K562 (cell line): ENCODE data around the gene INCA1. TPM values are rescaled to one million over a fixed set of nuclear protein-coding genes. Genes with fewer than 3 reads are reported as not detected.

Experiments used
- ATAC-seq: fragments of 200-7000 bp; cut with Tn5 transposase; 3 replicates; pipeline ENCODE4 v1.9.1; 2020; ENCODE audit warnings: moderate library complexity
- BruUV-seq: library from RNA; stranded (reverse); fragments of 400-500 nt; replicated peaks from 2 replicates; lab custom pipeline; 2021; lab: Mats Ljungman, UMichigan
- CTCF ChIA-PET: fragments of 300-600 bp; formaldehyde crosslinking; extraction: SDS; loops from one replicate; lab custom pipeline; 2021; ENCODE audit warnings: low intra/inter-chr PET ratio; lab: Yijun Ruan, JAX
- POLR2A ChIA-PET: fragments of 300-600, 350-650 bp; sonication (Branson Sonifier 250); formaldehyde crosslinking; extraction: SDS; loops from one replicate; lab custom pipeline; 2021; ENCODE audit warnings: antibody characterized with exemption, inconsistent platforms; lab: Yijun Ruan, JAX
- DNase-seq, 4 experiments: peaks; one replicate each; pipeline versions ENCODE4 v3.0.0 to v3.0.0-alpha.2; 2011 to 2018; ENCODE audit warnings: low spot score in 3 of 4, mixed read lengths in 3 of 4; ENCODE audit errors: extremely low read depth in 1 of 4
- FAIRE-seq: peaks from 2 replicates; lab custom pipeline; 2011; peaks lifted over from hg19 to GRCh38; lab: Jason Lieb, UNC
- H2AFZ ChIP-seq: 2 replicates; pipeline ENCODE4 v1.6.0; 2011; ENCODE audit warnings: low read depth, low read length, control low read depth, inconsistent platforms
- H3K27ac ChIP-seq: fragments of 200-600 bp; 3 replicates; pipeline ENCODE4 v1.8.0; 2011; ENCODE audit warnings: low read depth, mild to moderate bottlenecking, control low read depth, inconsistent platforms, low read length, moderate library complexity, mixed read lengths; ENCODE audit errors: extremely low read depth
- H3K27me3 ChIP-seq, 2 experiments: fragments of 300-600 bp in 1 of 2; 2 replicates in 1 of 2; 3 replicates in 1 of 2; pipeline versions ENCODE4 v1.6.0 to v1.8.0; 2011; ENCODE audit warnings: inconsistent platforms in 2 of 2, low read length in 2 of 2, mild to moderate bottlenecking in 1 of 2, mixed read lengths in 1 of 2, moderate library complexity in 1 of 2; ENCODE audit not compliant: control insufficient read depth in 2 of 2, insufficient read depth in 2 of 2
- H3K36me3 ChIP-seq: fragments of 300-600 bp; 3 replicates; pipeline ENCODE4 v1.8.0; 2011; ENCODE audit warnings: mild to moderate bottlenecking, low read length, inconsistent platforms; ENCODE audit not compliant: control insufficient read depth, insufficient read depth
- H3K4me1 ChIP-seq, 2 experiments: fragments of 200-600 bp in 1 of 2; replicated peaks in 1 of 2; 2 replicates in 1 of 2; 3 replicates in 1 of 2; pipeline versions ENCODE4 v1.5.1 to v1.8.0; 2011; ENCODE audit warnings: inconsistent platforms in 2 of 2, low read length in 2 of 2, mild to moderate bottlenecking in 1 of 2, mixed read lengths in 1 of 2, moderate library complexity in 1 of 2; ENCODE audit not compliant: control insufficient read depth in 2 of 2, insufficient read depth in 2 of 2
- H3K4me2 ChIP-seq: 2 replicates; pipeline ENCODE4 v1.6.1; 2011; ENCODE audit warnings: low read length, control low read depth, inconsistent platforms, mixed read lengths; ENCODE audit not compliant: insufficient read depth
- H3K4me3 ChIP-seq: fragments of 200-600 bp; sonication (generic), shearing (Covaris generic); 2 replicates; pipeline ENCODE4 v1.5.1; 2016; ENCODE audit warnings: control low read depth, inconsistent platforms
- H3K79me2 ChIP-seq: fragments of 200-600 bp; 3 replicates; pipeline ENCODE4 v1.8.0; 2011; ENCODE audit warnings: low read length, inconsistent platforms; ENCODE audit not compliant: control insufficient read depth, insufficient read depth
- H3K9ac ChIP-seq, 2 experiments: 2 replicates each; pipeline versions ENCODE4 v1.6.0 to v1.6.1; 2011; ENCODE audit warnings: low read depth in 2 of 2, low read length in 2 of 2, control low read depth in 1 of 2, inconsistent platforms in 1 of 2, mild to moderate bottlenecking in 1 of 2, mixed read lengths in 1 of 2; ENCODE audit not compliant: insufficient read depth in 1 of 2
- H3K9me1 ChIP-seq: one replicate; pipeline ENCODE4 v1.6.0; 2011; ENCODE audit warnings: inconsistent platforms, mild to moderate bottlenecking, low read length, moderate library complexity; ENCODE audit not compliant: control insufficient read depth, insufficient read depth
- H3K9me3 ChIP-seq: replicated peaks from 2 replicates; pipeline ENCODE4 v1.5.1; 2011; ENCODE audit warnings: low read depth, low read length, inconsistent platforms; ENCODE audit not compliant: control insufficient read depth, insufficient read depth
- H4K20me1 ChIP-seq: replicated peaks from 2 replicates; pipeline ENCODE4 v1.6.1; 2011; ENCODE audit warnings: low read length, inconsistent platforms, mixed read lengths; ENCODE audit not compliant: control insufficient read depth, insufficient read depth
- ADNP ChIP-seq: fragments of 200-800 bp; sonication (Bioruptor generic); IDR thresholded peaks from 2 replicates; pipeline ENCODE4 v1.6.1; 2016; ENCODE audit warnings: missing genetic modification characterization, missing compliant biosample characterization
- CREB3L1 ChIP-seq: fragments of 450-650 bp; IDR thresholded peaks from 2 replicates; pipeline ENCODE4 v1.6.1; 2014; ENCODE audit warnings: low read depth, mild to moderate bottlenecking, moderate library complexity, borderline replicate concordance
- REST ChIP-seq, 2 experiments: fragments of 450-650 bp; formaldehyde crosslinking in 1 of 2; IDR thresholded peaks; 2 replicates each; pipeline versions ENCODE4 v1.4.0 to v1.6.1; 2014 to 2020; ENCODE audit warnings: mild to moderate bottlenecking in 2 of 2, borderline replicate concordance in 1 of 2, low read depth in 1 of 2
- THRA ChIP-seq: fragments of 450-650 bp; IDR thresholded peaks from 2 replicates; pipeline ENCODE4 v1.6.1; 2017; ENCODE audit warnings: mild to moderate bottlenecking, moderate library complexity
- ZBTB26 ChIP-seq: fragments of 450-650 bp; formaldehyde crosslinking; IDR thresholded peaks from 2 replicates; pipeline ENCODE4 v1.4.0; 2022; ENCODE audit warnings: missing genetic modification characterization
- ZNF780A ChIP-seq: fragments of 250-450 bp; sonication (Bioruptor Pico); IDR thresholded peaks from 2 replicates; pipeline ENCODE4 v1.5.0; 2021; ENCODE audit warnings: mild to moderate bottlenecking
- WGBS: fragments of 100-300 bp; shearing (Covaris generic); methylation state at CpG from one replicate; pipeline ENCODE4 v1.1.6; 2016; ENCODE audit warnings: low coverage, mixed read lengths; ENCODE audit not compliant: insufficient coverage; ENCODE audit errors: missing lambda C conversion rate; 5-methylcytosine and 5-hydroxymethylcytosine counted together
- in situ Hi-C: fragments of 300-500 bp; cut with MboI; formaldehyde crosslinking; loops from 4 replicates; pipeline ENCODE4 v1.15.0; 2018; ENCODE audit warnings: inconsistent platforms, mixed read lengths
- intact Hi-C: fragments of 100-400 bp; cut with micrococcal nuclease; formaldehyde crosslinking; loops from 2 replicates; pipeline ENCODE4 v1.14.2; 2022
- polyA plus RNA-seq, 8 experiments: library from polyadenylated mRNA; depleted of rRNA in 4 of 8; stranded (reverse) in 5 of 8; unstranded in 3 of 8; fragments of >200 nt; fragmentation: Nextera tagmentation in 2 of 8; fragmentation: Illumina TruSeq in 1 of 8; extraction: Ambion mirVana in 2 of 8; extraction: Trizol in 1 of 8; gene quantifications; 2 replicates each; pipeline versions ENCODE4 v1.2.1 to v1.2.3, GENCODE V29; 2011 to 2014; ENCODE audit warnings: inconsistent platforms in 1 of 8, missing spikeins in 1 of 8
- total RNA-seq, 7 experiments: library from RNA; depleted of rRNA in 6 of 7; stranded (reverse); fragments of >200 nt in 6 of 7; fragmentation: Illumina TruSeq in 2 of 7; extraction: Trizol in 2 of 7; gene quantifications; 2 replicates each; pipeline versions ENCODE4 v1.2.1 to v1.2.3, GENCODE V29; 2011 to 2021; ENCODE audit warnings: low replicate concordance in 1 of 7

INCA1 gene
- total and polyA plus RNA-seq, 9 of the 15 experiments (the other 6 are each of a cell fraction or from before 2014, with no cell fraction given) = 0.08 to 0.50 (median 0.13) TPM; not detected in 4

- Histone ChIP-seq H3K4me2 (no peak overlapping the region), H3K27ac (no peak overlapping the region), H4K20me1 (no peaks in the 10 kb centered on the region), H3K36me3 (peaks cover 28% of the 10 kb centered on the region; the same call in 2 of the 3 replicates), H3K9me3 (no peaks in the 10 kb centered on the region), H3K79me2 (no peaks in the 10 kb centered on the region), H3K9me1 (no peaks in the 10 kb centered on the region), H2AFZ (no peak overlapping the region), H3K27me3 (no peaks in the 10 kb centered on the region), H3K4me3 (no peak overlapping the region), H3K9ac (no peak overlapping the region), H3K4me1 (peaks cover 0 to 5% of the 10 kb centered on the region in 2 experiments; a peak in 1 of 5 replicates)
- in situ Hi-C loops = no loop called here
- POLR2A ChIA-PET = no interaction called here
- WGBS = 91% methylated on average over 1 of the region's 4 CpGs
- no TSS peak for BruUV-seq
- intact Hi-C loops = no loop called here
- FAIRE-seq (no peak), DNase-seq (no peak), ATAC-seq (no peak)
- no peak for TF ChIP-seq ZNF780A (CRISPR knock-in tag)
- TF ChIP-seq CREB3L1 = no peak
- no peak for TF ChIP-seq THRA
- TF ChIP-seq REST (IDR thresholded peaks at IDR 0.05; ENCODE audit: borderline replicate concordance) = no peak
- TF ChIP-seq REST (CRISPR knock-in tag; IDR thresholded peaks at IDR 0.05; ENCODE audit: low read depth) = no peak
- no peak for TF ChIP-seq ADNP (tag)
- TF ChIP-seq ZBTB26 (CRISPR knock-in tag) = no peak
- CTCF ChIA-PET = no interaction called here
Observed at GRCh38 chr17:5024604-5025003, 27.3 kb upstream of the INCA1 start.
